Endodermal cell (in vitro differentiated cells): Measurements from ENCODE around the gene CACNA2D4. TPM values are rescaled to one million over a fixed set of nuclear protein-coding genes. Genes with fewer than 3 reads are reported as not detected.

ENCODE experiments used
- DNase-seq: peaks from one replicate; pipeline ENCODE4 v3.0.0-alpha.2; 2017
- H3K27ac ChIP-seq: 2 replicates; pipeline ENCODE4 v1.5.1; 2013; ENCODE audit warnings: mild to moderate bottlenecking, low read depth, low read length, moderate library complexity
- H3K27me3 ChIP-seq: 2 replicates; pipeline ENCODE4 v1.6.1; 2013; ENCODE audit warnings: mild to moderate bottlenecking, low read length, moderate library complexity; ENCODE audit not compliant: insufficient read depth, control insufficient read depth, poor library complexity, severe bottlenecking
- H3K36me3 ChIP-seq: 2 replicates; pipeline ENCODE4 v1.7.0; 2013; ENCODE audit warnings: mild to moderate bottlenecking, low read length, moderate library complexity; ENCODE audit not compliant: control insufficient read depth, insufficient read depth
- H3K4me1 ChIP-seq: one replicate; pipeline ENCODE4 v1.7.0; 2013; ENCODE audit warnings: low read length; ENCODE audit not compliant: control insufficient read depth, insufficient read depth
- H3K4me3 ChIP-seq: 2 replicates; pipeline ENCODE4 v1.5.1; 2013; ENCODE audit warnings: mild to moderate bottlenecking, low read length, moderate library complexity
- H3K9ac ChIP-seq: 2 replicates; pipeline ENCODE4 v1.6.1; 2013; ENCODE audit warnings: mild to moderate bottlenecking, low read length, moderate library complexity; ENCODE audit not compliant: poor library complexity, severe bottlenecking; ENCODE audit errors: extremely low read depth
- H3K9me3 ChIP-seq: 2 replicates; pipeline ENCODE4 v1.6.1; 2013; ENCODE audit warnings: mild to moderate bottlenecking, low read length, moderate library complexity; ENCODE audit not compliant: control insufficient read depth
- H3K27ac Mint-ChIP-seq: 2 replicates; pipeline ENCODE4 v1.8.0; 2020; ENCODE audit warnings: mixed read lengths
- H3K27me3 Mint-ChIP-seq: 2 replicates; pipeline ENCODE4 v1.8.0; 2021; ENCODE audit warnings: mild to moderate bottlenecking, mixed read lengths; ENCODE audit not compliant: insufficient read depth
- H3K36me3 Mint-ChIP-seq: 2 replicates; pipeline ENCODE4 v1.8.0; 2020; ENCODE audit warnings: low read depth, mixed read lengths
- H3K4me1 Mint-ChIP-seq: 2 replicates; pipeline ENCODE4 v1.8.0; 2020; ENCODE audit warnings: mixed read lengths
- H3K4me3 Mint-ChIP-seq: 2 replicates; pipeline ENCODE4 v1.8.0; 2020; ENCODE audit warnings: mild to moderate bottlenecking, moderate library complexity, mixed read lengths
- H3K9me3 Mint-ChIP-seq: 2 replicates; pipeline ENCODE4 v1.8.0; 2020; ENCODE audit warnings: mild to moderate bottlenecking, mixed read lengths
- WGBS, 2 experiments: methylation state at CpG; one replicate each; pipeline versions ENCODE4 v1.1.5 to v1.1.7; 2013; ENCODE audit warnings: missing lambda C conversion rate in 2 of 2, mixed read lengths in 1 of 2; ENCODE audit not compliant: insufficient coverage in 1 of 2, insufficient read length in 1 of 2; 5-methylcytosine and 5-hydroxymethylcytosine counted together
- total RNA-seq, 2 donors: library from RNA; stranded (reverse); fragmentation: NEBNext Ultra II Directional in 1 of 2; extraction: Animal tissue kit (Norgen Biotek cat#: 25700) in 1 of 2; gene quantifications; 2 replicates in 1 of 2; 3 replicates in 1 of 2; pipeline ENCODE4 v1.2.1, GENCODE V29; 2021
- TF ChIP-seq, protein P1 (sequence below): fragments of 200-600 bp; sonication (generic); conservative IDR thresholded peaks from 2 replicates; pipeline ENCODE4 v1.5.0; 2021; ENCODE audit warnings: antibody characterized with exemption, mild to moderate bottlenecking

The CACNA2D4 gene
- total RNA-seq, 2 donors from 2014 or later = 4.3 to 5.7 TPM

DNA sequence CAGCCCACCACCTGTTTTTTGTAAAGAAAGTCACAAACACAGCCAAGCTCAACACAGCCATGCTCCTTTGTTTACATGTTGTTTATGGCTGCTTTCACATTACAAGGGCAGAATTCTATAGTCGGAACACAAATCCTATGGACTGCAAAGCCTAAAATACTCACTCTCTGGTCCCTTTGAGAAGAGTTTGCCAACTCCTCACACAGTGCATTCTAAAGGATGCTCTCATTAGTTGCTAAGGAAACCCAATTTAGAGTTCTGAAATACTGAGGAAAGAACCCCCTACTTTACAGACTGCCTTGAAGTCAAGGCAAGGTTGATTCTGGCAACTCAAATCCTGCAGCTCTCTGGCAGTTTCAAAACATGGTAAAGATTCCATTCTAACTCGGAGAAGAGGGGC, 47.5 kb upstream of the CACNA2D4 start:
- H3K4me3 Mint-ChIP-seq = no peak overlapping the region
- no peak overlapping the region for H3K27ac ChIP-seq
- no peaks in the 10 kb centered on the region for H3K9me3 Mint-ChIP-seq

DNA sequence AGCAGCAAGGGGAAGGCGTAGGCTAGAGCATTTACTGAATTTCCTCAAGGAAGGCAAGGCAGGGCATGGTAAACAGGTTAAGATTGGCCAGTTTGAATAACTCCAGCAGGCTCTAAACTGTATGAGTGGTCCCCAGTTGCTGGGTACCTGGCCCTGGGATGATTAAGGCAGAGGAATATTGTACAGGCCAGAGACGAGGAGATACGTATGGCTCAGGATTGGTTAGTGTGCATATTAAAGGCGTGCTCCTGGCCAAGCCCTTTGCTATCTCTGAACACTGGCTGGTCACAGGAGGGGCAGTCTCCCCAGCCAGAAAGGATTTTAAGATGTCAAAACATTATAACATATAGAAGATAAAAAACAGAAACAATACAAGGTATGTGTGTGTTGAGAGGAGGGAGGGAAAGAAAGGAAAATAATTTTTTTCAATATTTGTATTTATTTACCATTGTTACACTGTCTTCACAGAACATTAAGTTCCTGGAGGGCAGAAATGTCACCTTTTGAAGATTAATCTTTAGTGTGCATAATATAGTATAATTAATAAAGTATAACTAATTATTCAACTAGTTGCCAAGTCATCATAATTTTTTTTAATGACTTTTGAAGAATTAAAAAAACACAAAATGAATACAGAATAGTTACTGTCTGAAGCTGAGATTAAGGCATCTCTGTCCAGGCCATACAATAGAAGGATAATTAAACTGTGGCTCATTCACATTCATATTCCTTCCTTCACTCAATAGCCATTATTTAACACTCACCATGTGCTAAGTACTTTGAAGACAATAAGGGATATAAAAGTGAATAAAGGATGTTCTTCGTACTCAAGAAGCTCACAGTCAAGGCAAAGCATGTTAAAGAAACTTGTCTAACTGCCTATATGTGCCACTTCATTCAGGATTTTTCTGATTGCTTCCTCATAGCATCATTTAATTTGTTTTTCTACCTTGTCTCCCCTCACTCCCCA, 43.9 kb upstream of the CACNA2D4 start:
- no peak overlapping the region for H3K27ac Mint-ChIP-seq
- Histone ChIP-seq H3K27me3 (no peaks in the 10 kb centered on the region), H3K9ac (no peak overlapping the region), H3K27ac (no peak overlapping the region), H3K4me3 (no peak overlapping the region), H3K9me3 (peaks cover 10% of the 10 kb centered on the region), H3K36me3 (peaks cover 41% of the 10 kb centered on the region), H3K4me1 (no peaks in the 10 kb centered on the region)
- WGBS, 2 experiments = 93 to 98% methylated on average over 4 to 5 of the region's 5 CpGs
- H3K9me3 Mint-ChIP-seq = peaks cover 19% of the 10 kb centered on the region
- peaks cover 42% of the 10 kb centered on the region for H3K36me3 Mint-ChIP-seq
- no peak overlapping the region for H3K4me3 Mint-ChIP-seq
- H3K4me1 Mint-ChIP-seq = peaks cover 17% of the 10 kb centered on the region
- no peak for DNase-seq
- no peaks in the 10 kb centered on the region for H3K27me3 Mint-ChIP-seq
- TF ChIP-seq, protein P1, sequence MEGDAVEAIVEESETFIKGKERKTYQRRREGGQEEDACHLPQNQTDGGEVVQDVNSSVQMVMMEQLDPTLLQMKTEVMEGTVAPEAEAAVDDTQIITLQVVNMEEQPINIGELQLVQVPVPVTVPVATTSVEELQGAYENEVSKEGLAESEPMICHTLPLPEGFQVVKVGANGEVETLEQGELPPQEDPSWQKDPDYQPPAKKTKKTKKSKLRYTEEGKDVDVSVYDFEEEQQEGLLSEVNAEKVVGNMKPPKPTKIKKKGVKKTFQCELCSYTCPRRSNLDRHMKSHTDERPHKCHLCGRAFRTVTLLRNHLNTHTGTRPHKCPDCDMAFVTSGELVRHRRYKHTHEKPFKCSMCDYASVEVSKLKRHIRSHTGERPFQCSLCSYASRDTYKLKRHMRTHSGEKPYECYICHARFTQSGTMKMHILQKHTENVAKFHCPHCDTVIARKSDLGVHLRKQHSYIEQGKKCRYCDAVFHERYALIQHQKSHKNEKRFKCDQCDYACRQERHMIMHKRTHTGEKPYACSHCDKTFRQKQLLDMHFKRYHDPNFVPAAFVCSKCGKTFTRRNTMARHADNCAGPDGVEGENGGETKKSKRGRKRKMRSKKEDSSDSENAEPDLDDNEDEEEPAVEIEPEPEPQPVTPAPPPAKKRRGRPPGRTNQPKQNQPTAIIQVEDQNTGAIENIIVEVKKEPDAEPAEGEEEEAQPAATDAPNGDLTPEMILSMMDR = no peak

More for the DNA sequence above, 47.5 kb upstream of the CACNA2D4 start:
- 84 to 89% methylated on average over 2 of the region's 2 CpGs for WGBS, 2 experiments
- TF ChIP-seq, protein P1 = no peak
- no peak overlapping the region for H3K9ac ChIP-seq
- H3K27me3 ChIP-seq = no peaks in the 10 kb centered on the region
- Mint-ChIP-seq H3K27ac (peak overlapping the region; percentile 38), H3K36me3 (peaks cover 24% of the 10 kb centered on the region), H3K4me1 (peaks cover 19% of the 10 kb centered on the region), H3K27me3 (no peaks in the 10 kb centered on the region)
- H3K4me1 ChIP-seq = no peaks in the 10 kb centered on the region
- no peaks in the 10 kb centered on the region for H3K9me3 ChIP-seq
- DNase-seq = no peak
- no peak overlapping the region for H3K4me3 ChIP-seq
- H3K36me3 ChIP-seq = peaks cover 32% of the 10 kb centered on the region

DNA sequence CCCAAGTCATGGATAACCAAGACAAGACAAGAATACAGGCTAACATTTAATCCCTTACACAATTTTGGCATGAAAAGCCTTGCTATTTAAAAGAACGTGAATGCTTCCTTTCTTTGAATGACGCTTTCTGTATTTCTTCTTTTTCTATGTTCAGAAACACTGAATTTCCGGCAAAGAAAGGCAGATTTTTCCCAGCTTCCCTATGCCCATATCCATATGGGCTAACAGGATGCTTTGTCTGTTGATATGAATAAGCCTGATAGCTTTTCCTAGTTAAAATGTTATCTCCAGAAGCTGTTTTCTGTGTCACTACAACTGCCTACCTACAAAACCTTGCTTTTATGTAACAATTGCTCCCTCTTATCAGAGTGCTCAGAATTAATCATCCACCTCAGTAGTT, 38.3 kb upstream of the CACNA2D4 start:
- Mint-ChIP-seq H3K4me3 (no peak overlapping the region), H3K36me3 (peaks cover 50% of the 10 kb centered on the region), H3K9me3 (peaks cover 19% of the 10 kb centered on the region), H3K27me3 (no peaks in the 10 kb centered on the region), H3K4me1 (peaks cover 4% of the 10 kb centered on the region), H3K27ac (no peak overlapping the region)
- no peak overlapping the region for H3K4me3 ChIP-seq
- H3K9me3 ChIP-seq = peaks cover 10% of the 10 kb centered on the region
- DNase-seq = no peak
- H3K9ac ChIP-seq = no peak overlapping the region
- H3K27ac ChIP-seq = no peak overlapping the region
- TF ChIP-seq, protein P1 = no peak
- no peaks in the 10 kb centered on the region for H3K4me1 ChIP-seq
- WGBS, 2 experiments = 96 to 100% methylated on average over 3 of the region's 3 CpGs
- no peaks in the 10 kb centered on the region for H3K27me3 ChIP-seq
- H3K36me3 ChIP-seq = peaks cover 49% of the 10 kb centered on the region
